DND-41 (cell line): ENCODE measurements around the gene CTNNBL1.

Experiments used
- EZH2 ChIP-seq: IDR thresholded peaks from 3 replicates; pipeline ENCODE4 v1.6.1; 2012; ENCODE audit warnings: borderline replicate concordance, low read depth, mild to moderate bottlenecking, moderate library complexity, low read length, inconsistent platforms; ENCODE audit not compliant: severe bottlenecking
- TF ChIP-seq, protein P1 (sequence below): IDR thresholded peaks from 2 replicates; pipeline ENCODE4 v1.5.1; 2012; ENCODE audit warnings: borderline replicate concordance, low read length, moderate library complexity, mild to moderate bottlenecking; ENCODE audit not compliant: poor library complexity, severe bottlenecking; ENCODE audit errors: extremely low read depth

DNA sequence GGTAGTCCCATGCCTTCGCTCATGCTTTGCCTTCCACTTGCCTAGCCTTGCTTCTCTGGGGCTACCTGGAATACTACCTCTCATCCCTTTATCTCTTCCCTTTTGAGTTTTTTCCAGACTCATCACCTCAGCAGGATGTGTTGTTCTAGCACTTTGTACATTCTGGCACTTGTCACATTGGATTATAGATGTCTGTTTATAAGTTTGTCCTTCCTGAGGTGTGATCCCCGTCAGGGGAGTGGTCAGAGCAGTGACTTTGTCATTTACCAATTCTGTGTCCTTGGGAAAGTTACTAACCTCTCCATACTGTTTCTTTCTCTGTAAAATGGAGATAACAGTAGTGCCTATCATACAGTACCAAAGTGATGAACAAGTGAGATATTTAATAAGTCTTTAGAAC is 66.5 kb downstream of the CTNNBL1 start:
- TF ChIP-seq, protein P1, sequence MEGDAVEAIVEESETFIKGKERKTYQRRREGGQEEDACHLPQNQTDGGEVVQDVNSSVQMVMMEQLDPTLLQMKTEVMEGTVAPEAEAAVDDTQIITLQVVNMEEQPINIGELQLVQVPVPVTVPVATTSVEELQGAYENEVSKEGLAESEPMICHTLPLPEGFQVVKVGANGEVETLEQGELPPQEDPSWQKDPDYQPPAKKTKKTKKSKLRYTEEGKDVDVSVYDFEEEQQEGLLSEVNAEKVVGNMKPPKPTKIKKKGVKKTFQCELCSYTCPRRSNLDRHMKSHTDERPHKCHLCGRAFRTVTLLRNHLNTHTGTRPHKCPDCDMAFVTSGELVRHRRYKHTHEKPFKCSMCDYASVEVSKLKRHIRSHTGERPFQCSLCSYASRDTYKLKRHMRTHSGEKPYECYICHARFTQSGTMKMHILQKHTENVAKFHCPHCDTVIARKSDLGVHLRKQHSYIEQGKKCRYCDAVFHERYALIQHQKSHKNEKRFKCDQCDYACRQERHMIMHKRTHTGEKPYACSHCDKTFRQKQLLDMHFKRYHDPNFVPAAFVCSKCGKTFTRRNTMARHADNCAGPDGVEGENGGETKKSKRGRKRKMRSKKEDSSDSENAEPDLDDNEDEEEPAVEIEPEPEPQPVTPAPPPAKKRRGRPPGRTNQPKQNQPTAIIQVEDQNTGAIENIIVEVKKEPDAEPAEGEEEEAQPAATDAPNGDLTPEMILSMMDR, result no peak
- no peak for TF ChIP-seq EZH2
